K562 (cell line): ENCODE results near the gene TTC39C. TPM values are rescaled to one million over a fixed set of nuclear protein-coding genes. Genes with fewer than 3 reads are reported as not detected.

Experiments
- ATAC-seq: fragments of 200-7000 bp; cut with Tn5 transposase; 3 replicates; pipeline ENCODE4 v1.9.1; 2020; ENCODE audit warnings: moderate library complexity
- BruUV-seq: library from RNA; stranded (reverse); fragments of 400-500 nt; replicated peaks from 2 replicates; lab custom pipeline; 2021; lab: Mats Ljungman, UMichigan
- CTCF ChIA-PET: fragments of 300-600 bp; formaldehyde crosslinking; extraction: SDS; loops from one replicate; lab custom pipeline; 2021; ENCODE audit warnings: low intra/inter-chr PET ratio; lab: Yijun Ruan, JAX
- POLR2A ChIA-PET: fragments of 300-600, 350-650 bp; sonication (Branson Sonifier 250); formaldehyde crosslinking; extraction: SDS; loops from one replicate; lab custom pipeline; 2021; ENCODE audit warnings: antibody characterized with exemption, inconsistent platforms; lab: Yijun Ruan, JAX
- DNase-seq, 4 experiments: peaks; one replicate each; pipeline versions ENCODE4 v3.0.0 to v3.0.0-alpha.2; 2011 to 2018; ENCODE audit warnings: low spot score in 3 of 4, mixed read lengths in 3 of 4; ENCODE audit errors: extremely low read depth in 1 of 4
- FAIRE-seq: peaks from 2 replicates; lab custom pipeline; 2011; peaks lifted over from hg19 to GRCh38; lab: Jason Lieb, UNC
- H2AFZ ChIP-seq: 2 replicates; pipeline ENCODE4 v1.6.0; 2011; ENCODE audit warnings: low read depth, low read length, control low read depth, inconsistent platforms
- H3K27ac ChIP-seq: fragments of 200-600 bp; 3 replicates; pipeline ENCODE4 v1.8.0; 2011; ENCODE audit warnings: low read depth, mild to moderate bottlenecking, control low read depth, inconsistent platforms, low read length, moderate library complexity, mixed read lengths; ENCODE audit errors: extremely low read depth
- H3K27me3 ChIP-seq, 2 experiments: fragments of 300-600 bp in 1 of 2; 2 replicates in 1 of 2; 3 replicates in 1 of 2; pipeline versions ENCODE4 v1.6.0 to v1.8.0; 2011; ENCODE audit warnings: inconsistent platforms in 2 of 2, low read length in 2 of 2, mild to moderate bottlenecking in 1 of 2, mixed read lengths in 1 of 2, moderate library complexity in 1 of 2; ENCODE audit not compliant: control insufficient read depth in 2 of 2, insufficient read depth in 2 of 2
- H3K36me3 ChIP-seq: fragments of 300-600 bp; 3 replicates; pipeline ENCODE4 v1.8.0; 2011; ENCODE audit warnings: mild to moderate bottlenecking, low read length, inconsistent platforms; ENCODE audit not compliant: control insufficient read depth, insufficient read depth
- H3K4me1 ChIP-seq, 2 experiments: fragments of 200-600 bp in 1 of 2; replicated peaks in 1 of 2; 2 replicates in 1 of 2; 3 replicates in 1 of 2; pipeline versions ENCODE4 v1.5.1 to v1.8.0; 2011; ENCODE audit warnings: inconsistent platforms in 2 of 2, low read length in 2 of 2, mild to moderate bottlenecking in 1 of 2, mixed read lengths in 1 of 2, moderate library complexity in 1 of 2; ENCODE audit not compliant: control insufficient read depth in 2 of 2, insufficient read depth in 2 of 2
- H3K4me2 ChIP-seq: 2 replicates; pipeline ENCODE4 v1.6.1; 2011; ENCODE audit warnings: low read length, control low read depth, inconsistent platforms, mixed read lengths; ENCODE audit not compliant: insufficient read depth
- H3K4me3 ChIP-seq: fragments of 200-600 bp; sonication (generic), shearing (Covaris generic); 2 replicates; pipeline ENCODE4 v1.5.1; 2016; ENCODE audit warnings: control low read depth, inconsistent platforms
- H3K79me2 ChIP-seq: fragments of 200-600 bp; 3 replicates; pipeline ENCODE4 v1.8.0; 2011; ENCODE audit warnings: low read length, inconsistent platforms; ENCODE audit not compliant: control insufficient read depth, insufficient read depth
- H3K9ac ChIP-seq, 2 experiments: 2 replicates each; pipeline versions ENCODE4 v1.6.0 to v1.6.1; 2011; ENCODE audit warnings: low read depth in 2 of 2, low read length in 2 of 2, control low read depth in 1 of 2, inconsistent platforms in 1 of 2, mild to moderate bottlenecking in 1 of 2, mixed read lengths in 1 of 2; ENCODE audit not compliant: insufficient read depth in 1 of 2
- H3K9me1 ChIP-seq: one replicate; pipeline ENCODE4 v1.6.0; 2011; ENCODE audit warnings: inconsistent platforms, mild to moderate bottlenecking, low read length, moderate library complexity; ENCODE audit not compliant: control insufficient read depth, insufficient read depth
- H3K9me3 ChIP-seq: replicated peaks from 2 replicates; pipeline ENCODE4 v1.5.1; 2011; ENCODE audit warnings: low read depth, low read length, inconsistent platforms; ENCODE audit not compliant: control insufficient read depth, insufficient read depth
- H4K20me1 ChIP-seq: replicated peaks from 2 replicates; pipeline ENCODE4 v1.6.1; 2011; ENCODE audit warnings: low read length, inconsistent platforms, mixed read lengths; ENCODE audit not compliant: control insufficient read depth, insufficient read depth
- CBFB ChIP-seq: sonication (generic); formaldehyde crosslinking; IDR thresholded peaks from 2 replicates; pipeline ENCODE4 v1.4.0; 2020; ENCODE audit warnings: mild to moderate bottlenecking, missing genetic modification reagents
- CCNT2 ChIP-seq: IDR thresholded peaks from 2 replicates; pipeline ENCODE4 v1.6.1; 2011; ENCODE audit warnings: borderline replicate concordance, low read depth, mild to moderate bottlenecking, moderate library complexity, mixed read lengths, low read length; ENCODE audit not compliant: insufficient read length; ENCODE audit errors: extremely low read depth
- EGR1 ChIP-seq: fragments of 450-650 bp; conservative IDR thresholded peaks from 2 replicates; pipeline ENCODE4 v1.6.1; 2017; ENCODE audit warnings: mild to moderate bottlenecking
- FOXA1 ChIP-seq: fragments of 450-650 bp; IDR thresholded peaks from 2 replicates; pipeline ENCODE4 v1.6.1; 2016; ENCODE audit warnings: mild to moderate bottlenecking, borderline replicate concordance
- HDAC8 ChIP-seq: fragments of 450-650 bp; IDR thresholded peaks from 2 replicates; pipeline ENCODE4 v1.6.1; 2016; ENCODE audit warnings: mild to moderate bottlenecking, missing genetic modification characterization, moderate library complexity, missing compliant biosample characterization
- HLTF ChIP-seq: fragments of 450-650 bp; IDR thresholded peaks from 2 replicates; pipeline ENCODE4 v1.6.1; 2016
- RB1 ChIP-seq: fragments of 450-650 bp; IDR thresholded peaks from 2 replicates; pipeline ENCODE4 v1.6.1; 2017; ENCODE audit warnings: low read depth, mild to moderate bottlenecking
- THRAP3 ChIP-seq: fragments of 450-650 bp; IDR thresholded peaks from 2 replicates; pipeline ENCODE4 v1.6.1; 2016; ENCODE audit warnings: mild to moderate bottlenecking, inconsistent platforms, borderline replicate concordance
- TRIM25 ChIP-seq: fragments of 450-650 bp; IDR thresholded peaks from 2 replicates; pipeline ENCODE4 v1.7.0; 2016; ENCODE audit warnings: borderline replicate concordance
- WGBS: fragments of 100-300 bp; shearing (Covaris generic); methylation state at CpG from one replicate; pipeline ENCODE4 v1.1.6; 2016; ENCODE audit warnings: low coverage, mixed read lengths; ENCODE audit not compliant: insufficient coverage; ENCODE audit errors: missing lambda C conversion rate; 5-methylcytosine and 5-hydroxymethylcytosine counted together
- in situ Hi-C: fragments of 300-500 bp; cut with MboI; formaldehyde crosslinking; loops from 4 replicates; pipeline ENCODE4 v1.15.0; 2018; ENCODE audit warnings: inconsistent platforms, mixed read lengths
- intact Hi-C: fragments of 100-400 bp; cut with micrococcal nuclease; formaldehyde crosslinking; loops from 2 replicates; pipeline ENCODE4 v1.14.2; 2022
- polyA plus RNA-seq, 8 experiments: library from polyadenylated mRNA; depleted of rRNA in 4 of 8; stranded (reverse) in 5 of 8; unstranded in 3 of 8; fragments of >200 nt; fragmentation: Nextera tagmentation in 2 of 8; fragmentation: Illumina TruSeq in 1 of 8; extraction: Ambion mirVana in 2 of 8; extraction: Trizol in 1 of 8; gene quantifications; 2 replicates each; pipeline versions ENCODE4 v1.2.1 to v1.2.3, GENCODE V29; 2011 to 2014; ENCODE audit warnings: inconsistent platforms in 1 of 8, missing spikeins in 1 of 8
- total RNA-seq, 7 experiments: library from RNA; depleted of rRNA in 6 of 7; stranded (reverse); fragments of >200 nt in 6 of 7; fragmentation: Illumina TruSeq in 2 of 7; extraction: Trizol in 2 of 7; gene quantifications; 2 replicates each; pipeline versions ENCODE4 v1.2.1 to v1.2.3, GENCODE V29; 2011 to 2021; ENCODE audit warnings: low replicate concordance in 1 of 7
- TF ChIP-seq, protein P1 (sequence below): fragments of 150-350 bp; conservative IDR thresholded peaks from 2 replicates; pipeline ENCODE4 v1.6.1; 2014; ENCODE audit warnings: low read length
- TF ChIP-seq, protein P2 (sequence below): sonication (generic); formaldehyde crosslinking; IDR thresholded peaks from 2 replicates; pipeline ENCODE4 v1.8.1; 2023; ENCODE audit warnings: mild to moderate bottlenecking, missing genetic modification reagents

The TTC39C gene
- total and polyA plus RNA-seq, 9 of the 15 experiments (the other 6 are each of a cell fraction or from before 2014, with no cell fraction given) = 0.01 to 0.58 (median 0.18) TPM; not detected in 5

DNA sequence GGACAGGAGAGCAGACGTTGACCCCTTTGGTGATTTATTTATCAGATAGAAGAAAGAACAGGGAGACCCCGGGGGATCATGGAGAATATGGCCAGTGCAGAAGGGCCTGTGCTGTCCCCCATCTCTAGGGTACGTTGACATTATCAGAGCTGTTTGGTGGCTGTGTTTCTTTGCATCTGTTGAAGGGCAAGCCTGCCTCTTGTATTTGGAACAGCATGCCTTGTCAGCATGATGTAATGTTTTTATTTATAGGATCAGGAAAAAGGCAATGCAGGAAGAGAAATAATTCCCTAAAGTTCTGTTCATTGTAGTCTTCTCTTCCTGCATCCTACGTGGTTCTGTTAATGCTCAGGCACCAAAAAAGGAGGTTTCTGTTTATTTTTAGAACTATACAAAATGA is 74.5 kb downstream of the TTC39C start:
- Histone ChIP-seq H4K20me1 (no peaks in the 10 kb centered on the region), H3K9ac (no peak overlapping the region), H3K79me2 (no peaks in the 10 kb centered on the region), H3K4me2 (no peak overlapping the region), H3K4me1 (no peaks in the 10 kb centered on the region), H2AFZ (no peak overlapping the region), H3K36me3 (no peaks in the 10 kb centered on the region), H3K27ac (no peak overlapping the region), H3K9me1 (no peaks in the 10 kb centered on the region), H3K4me3 (no peak overlapping the region), H3K27me3 (peaks cover 2 to 4% of the 10 kb centered on the region in 2 experiments; a peak in 1 of 5 replicates), H3K9me3 (no peaks in the 10 kb centered on the region)
- 0% methylated on average over 4 of the region's 4 CpGs for WGBS
- DNase-seq (no peak), FAIRE-seq (no peak), ATAC-seq (no peak)
- in situ Hi-C loops = no loop called here
- BruUV-seq = no TSS peak
- ChIA-PET POLR2A (interaction anchor here (0.6 kb wide), 1 partner anchor 23 kb away, joined by 3 read pairs; no protein-coding TSS in a partner anchor), CTCF (no interaction called here)
- TF ChIP-seq HDAC8 (tag) (no peak), TRIM25 (no peak), HLTF (no peak), FOXA1 (no peak), CBFB (CRISPR knock-in tag) (no peak), CCNT2 (no peak), THRAP3 (no peak), EGR1 (no peak), RB1 (no peak)
- TF ChIP-seq, protein P1, sequence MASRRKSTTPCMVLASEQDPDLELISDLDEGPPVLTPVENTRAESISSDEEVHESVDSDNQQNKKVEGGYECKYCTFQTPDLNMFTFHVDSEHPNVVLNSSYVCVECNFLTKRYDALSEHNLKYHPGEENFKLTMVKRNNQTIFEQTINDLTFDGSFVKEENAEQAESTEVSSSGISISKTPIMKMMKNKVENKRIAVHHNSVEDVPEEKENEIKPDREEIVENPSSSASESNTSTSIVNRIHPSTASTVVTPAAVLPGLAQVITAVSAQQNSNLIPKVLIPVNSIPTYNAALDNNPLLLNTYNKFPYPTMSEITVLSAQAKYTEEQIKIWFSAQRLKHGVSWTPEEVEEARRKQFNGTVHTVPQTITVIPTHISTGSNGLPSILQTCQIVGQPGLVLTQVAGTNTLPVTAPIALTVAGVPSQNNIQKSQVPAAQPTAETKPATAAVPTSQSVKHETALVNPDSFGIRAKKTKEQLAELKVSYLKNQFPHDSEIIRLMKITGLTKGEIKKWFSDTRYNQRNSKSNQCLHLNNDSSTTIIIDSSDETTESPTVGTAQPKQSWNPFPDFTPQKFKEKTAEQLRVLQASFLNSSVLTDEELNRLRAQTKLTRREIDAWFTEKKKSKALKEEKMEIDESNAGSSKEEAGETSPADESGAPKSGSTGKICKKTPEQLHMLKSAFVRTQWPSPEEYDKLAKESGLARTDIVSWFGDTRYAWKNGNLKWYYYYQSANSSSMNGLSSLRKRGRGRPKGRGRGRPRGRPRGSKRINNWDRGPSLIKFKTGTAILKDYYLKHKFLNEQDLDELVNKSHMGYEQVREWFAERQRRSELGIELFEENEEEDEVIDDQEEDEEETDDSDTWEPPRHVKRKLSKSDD = no peak
- TF ChIP-seq, protein P2, sequence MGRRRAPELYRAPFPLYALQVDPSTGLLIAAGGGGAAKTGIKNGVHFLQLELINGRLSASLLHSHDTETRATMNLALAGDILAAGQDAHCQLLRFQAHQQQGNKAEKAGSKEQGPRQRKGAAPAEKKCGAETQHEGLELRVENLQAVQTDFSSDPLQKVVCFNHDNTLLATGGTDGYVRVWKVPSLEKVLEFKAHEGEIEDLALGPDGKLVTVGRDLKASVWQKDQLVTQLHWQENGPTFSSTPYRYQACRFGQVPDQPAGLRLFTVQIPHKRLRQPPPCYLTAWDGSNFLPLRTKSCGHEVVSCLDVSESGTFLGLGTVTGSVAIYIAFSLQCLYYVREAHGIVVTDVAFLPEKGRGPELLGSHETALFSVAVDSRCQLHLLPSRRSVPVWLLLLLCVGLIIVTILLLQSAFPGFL = no peak
- intact Hi-C loops = no loop called here
